NCI-H2081 treated with DMSO at 0.1 percent for 48 hours (cell line): ENCODE data around the gene ACVR1.

ENCODE experiments used
- DNase-seq: peaks from one replicate; lab custom pipeline; 2025; lab: John Stamatoyannopoulos, UW

Gene ACVR1

GRCh38 chr2:157853820-157854219, 22.3 kb downstream of the ACVR1 start:
- no peak for DNase-seq

- DNase-seq = no peak
These were observed 22.9 kb downstream of the ACVR1 start for GRCh38 chr2:157853211-157853610.

GRCh38 chr2:157849591-157849990, 26.5 kb downstream of the ACVR1 start:
- no peak for DNase-seq

- DNase-seq = no peak
These were observed 27.9 kb downstream of the ACVR1 start for GRCh38 chr2:157848213-157848612.

- DNase-seq = no peak
These were observed 31.0 kb downstream of the ACVR1 start for GRCh38 chr2:157845081-157845480.

GRCh38 chr2:157843935-157844334, 32.2 kb downstream of the ACVR1 start:
- no peak for DNase-seq

GRCh38 chr2:157843081-157843480, 33.0 kb downstream of the ACVR1 start:
- no peak for DNase-seq

- no peak for DNase-seq
These were observed 33.8 kb downstream of the ACVR1 start for GRCh38 chr2:157842106-157842879.

- no peak for DNase-seq
These were observed 34.6 kb downstream of the ACVR1 start for GRCh38 chr2:157841485-157841884.

GRCh38 chr2:157840568-157841156, 35.5 kb downstream of the ACVR1 start:
- DNase-seq = no peak

GRCh38 chr2:157839822-157840221, 36.3 kb downstream of the ACVR1 start:
- no peak for DNase-seq

- peak; percentile 94 for DNase-seq
These were observed 36.8 kb downstream of the ACVR1 start for GRCh38 chr2:157839162-157839801.

- no peak for DNase-seq
These were observed 37.5 kb downstream of the ACVR1 start for GRCh38 chr2:157838442-157839161.

GRCh38 chr2:157837851-157838441, 38.2 kb downstream of the ACVR1 start:
- no peak for DNase-seq

GRCh38 chr2:157836531-157836930, 39.6 kb downstream of the ACVR1 start:
- DNase-seq = no peak

- DNase-seq = no peak
These were observed 40.7 kb downstream of the ACVR1 start for GRCh38 chr2:157835425-157835824.

- DNase-seq = no peak
These were observed 41.1 kb downstream of the ACVR1 start for GRCh38 chr2:157835006-157835405.

- DNase-seq = no peak
These were observed 42.4 kb downstream of the ACVR1 start for GRCh38 chr2:157833721-157834120.

- DNase-seq = no peak
These were observed 44.4 kb downstream of the ACVR1 start for GRCh38 chr2:157831573-157832315.

- DNase-seq = no peak
These were observed 45.2 kb downstream of the ACVR1 start for GRCh38 chr2:157830696-157831570.
